RWPE1 (cell line): Measurements from ENCODE around the gene POLR2H.

Experiments
- CTCF ChIA-PET: fragments of 350-600 bp; sonication (Branson Sonifier 250); formaldehyde crosslinking; extraction: SDS; loops from one replicate; lab custom pipeline; 2021; lab: Yijun Ruan, JAX
- POLR2A ChIA-PET: fragments of 400-600 bp; formaldehyde crosslinking; extraction: SDS; loops from one replicate; lab custom pipeline; 2020; ENCODE audit warnings: antibody characterized with exemption; ENCODE audit not compliant: low non-redundant PET; lab: Yijun Ruan, JAX
- DNase-seq: peaks from one replicate; pipeline ENCODE4 v3.0.0; 2012; ENCODE audit warnings: low spot score
- H3K27ac ChIP-seq: fragments of 450-650 bp; 2 replicates; pipeline ENCODE4 v1.5.1; 2017
- TF ChIP-seq, protein P1 (sequence below): fragments of 450-650 bp; conservative IDR thresholded peaks from 2 replicates; pipeline ENCODE4 v1.5.1; 2017; ENCODE audit warnings: low read depth, mild to moderate bottlenecking

POLR2H gene

DNA sequence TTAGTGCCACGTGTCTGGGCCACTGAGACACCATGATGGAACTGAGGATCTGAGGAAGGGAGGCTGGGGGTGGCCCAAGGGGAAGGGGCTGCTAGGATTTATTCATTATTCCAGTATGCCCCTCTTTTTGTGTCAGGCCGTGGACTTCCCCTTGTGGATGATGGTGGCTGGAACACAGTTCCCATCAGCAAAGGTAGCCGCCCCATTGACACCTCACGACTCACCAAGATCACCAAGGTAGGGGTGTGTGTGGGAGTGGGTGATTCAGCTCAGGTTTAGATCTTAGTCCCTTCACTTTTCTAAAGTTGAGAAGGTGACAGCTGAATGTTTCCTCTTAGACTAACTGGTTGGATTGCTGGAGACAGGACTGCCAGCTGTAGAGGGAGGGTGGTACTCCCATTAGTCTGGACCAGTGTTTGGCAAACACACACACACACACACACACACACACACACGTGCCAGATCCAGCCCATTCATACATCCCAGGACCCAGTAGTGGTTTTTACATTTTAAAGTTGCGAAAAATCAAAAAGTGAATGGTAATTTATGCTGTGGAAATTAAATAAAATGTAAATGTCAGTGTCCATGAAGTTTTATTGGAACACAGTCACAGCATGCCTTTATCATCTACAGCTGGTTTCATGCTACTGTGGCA lies 35.7 kb upstream of the POLR2H start:
- H3K27ac ChIP-seq: peak overlapping the region; percentile 26
- DNase-seq: no peak
- TF ChIP-seq, protein P1, sequence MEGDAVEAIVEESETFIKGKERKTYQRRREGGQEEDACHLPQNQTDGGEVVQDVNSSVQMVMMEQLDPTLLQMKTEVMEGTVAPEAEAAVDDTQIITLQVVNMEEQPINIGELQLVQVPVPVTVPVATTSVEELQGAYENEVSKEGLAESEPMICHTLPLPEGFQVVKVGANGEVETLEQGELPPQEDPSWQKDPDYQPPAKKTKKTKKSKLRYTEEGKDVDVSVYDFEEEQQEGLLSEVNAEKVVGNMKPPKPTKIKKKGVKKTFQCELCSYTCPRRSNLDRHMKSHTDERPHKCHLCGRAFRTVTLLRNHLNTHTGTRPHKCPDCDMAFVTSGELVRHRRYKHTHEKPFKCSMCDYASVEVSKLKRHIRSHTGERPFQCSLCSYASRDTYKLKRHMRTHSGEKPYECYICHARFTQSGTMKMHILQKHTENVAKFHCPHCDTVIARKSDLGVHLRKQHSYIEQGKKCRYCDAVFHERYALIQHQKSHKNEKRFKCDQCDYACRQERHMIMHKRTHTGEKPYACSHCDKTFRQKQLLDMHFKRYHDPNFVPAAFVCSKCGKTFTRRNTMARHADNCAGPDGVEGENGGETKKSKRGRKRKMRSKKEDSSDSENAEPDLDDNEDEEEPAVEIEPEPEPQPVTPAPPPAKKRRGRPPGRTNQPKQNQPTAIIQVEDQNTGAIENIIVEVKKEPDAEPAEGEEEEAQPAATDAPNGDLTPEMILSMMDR: no peak
- POLR2A ChIA-PET: no interaction called here
- CTCF ChIA-PET: no interaction called here

DNA sequence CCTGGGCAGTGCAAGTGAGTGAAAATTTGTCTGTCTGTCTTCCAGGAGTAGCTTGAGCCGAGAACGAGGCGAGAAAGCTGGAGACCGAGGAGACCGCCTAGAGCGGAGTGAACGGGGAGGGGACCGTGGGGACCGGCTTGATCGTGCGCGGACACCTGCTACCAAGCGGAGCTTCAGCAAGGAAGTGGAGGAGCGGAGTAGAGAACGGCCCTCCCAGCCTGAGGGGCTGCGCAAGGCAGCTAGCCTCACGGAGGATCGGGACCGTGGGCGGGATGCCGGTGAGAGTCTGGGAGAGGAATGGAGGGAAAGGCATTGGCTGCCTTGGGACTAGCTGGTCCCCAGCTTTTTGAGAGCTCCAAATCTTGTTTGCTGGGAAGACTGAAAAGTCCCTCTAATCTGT lies 34.3 kb upstream of the POLR2H start:
- ChIA-PET POLR2A (no interaction called here), CTCF (interaction anchor here (0.6 kb wide), 1 partner anchor 12 kb away, joined by 3 read pairs; no protein-coding TSS in a partner anchor)
- TF ChIP-seq, protein P1: no peak
- no peak for DNase-seq
- H3K27ac ChIP-seq: peak overlapping the region; percentile 53

DNA sequence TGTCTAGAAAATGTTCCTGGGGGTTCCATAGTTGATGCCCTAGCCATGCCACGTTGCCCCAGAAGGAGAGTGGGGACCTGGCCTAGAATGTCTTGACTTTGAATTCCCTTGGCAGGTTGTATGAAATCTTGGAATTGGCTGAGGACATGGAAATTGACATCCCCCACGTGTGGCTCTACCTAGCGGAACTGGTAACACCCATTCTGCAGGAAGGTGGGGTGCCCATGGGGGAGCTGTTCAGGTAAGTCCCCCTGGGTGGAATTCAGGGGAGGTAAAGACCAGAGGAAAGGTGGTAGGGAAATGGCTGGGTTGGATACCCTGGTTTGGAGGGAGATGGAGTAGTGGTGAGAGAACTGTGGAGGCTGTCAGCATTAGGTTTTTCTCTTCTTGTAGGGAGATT lies 33.0 kb upstream of the POLR2H start:
- ChIA-PET CTCF (interaction anchor here (1.2 kb wide), 1 partner anchor 25 kb away, joined by 3 read pairs; no protein-coding TSS in a partner anchor), POLR2A (no interaction called here)
- H3K27ac ChIP-seq: peak overlapping the region; percentile 53
- DNase-seq: no peak
- TF ChIP-seq, protein P1: no peak

DNA sequence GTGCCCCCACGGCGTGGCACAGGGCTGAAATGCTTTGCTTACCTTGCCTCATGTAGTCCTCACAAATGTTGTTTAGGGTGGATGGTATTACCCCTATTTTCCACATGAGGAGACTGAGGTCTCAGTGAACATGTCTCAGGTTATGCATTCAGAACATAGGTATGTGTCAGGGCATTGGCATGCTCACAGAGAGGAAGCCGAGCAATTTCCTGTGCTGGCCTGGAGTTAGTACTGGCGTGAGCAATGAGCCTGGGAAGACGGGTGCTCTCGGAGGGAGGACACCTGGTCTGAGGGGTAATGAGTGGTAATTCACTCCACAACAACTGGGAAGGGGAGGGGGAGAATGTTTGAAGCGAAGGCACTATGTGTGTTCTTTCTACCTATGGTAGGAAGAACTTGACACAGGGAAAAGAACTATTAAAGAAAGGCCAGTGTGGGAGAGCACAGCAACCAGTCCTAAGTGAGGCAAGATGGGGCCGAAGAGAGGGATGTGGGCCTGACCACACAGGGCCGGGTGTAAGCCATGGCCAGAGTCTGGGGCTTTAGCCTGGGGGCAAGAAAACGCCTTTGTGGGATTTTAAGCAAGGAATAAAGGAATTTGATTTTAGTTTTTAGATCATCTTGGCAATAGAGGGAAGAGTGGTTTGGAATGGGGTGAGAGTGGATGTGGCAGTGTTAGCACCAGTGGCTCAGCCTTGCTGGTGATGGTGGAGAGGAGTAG lies 29.0 kb upstream of the POLR2H start:
- peak overlapping the region; percentile 94 for H3K27ac ChIP-seq
- CTCF ChIA-PET: no interaction called here
- TF ChIP-seq, protein P1: no peak

DNA sequence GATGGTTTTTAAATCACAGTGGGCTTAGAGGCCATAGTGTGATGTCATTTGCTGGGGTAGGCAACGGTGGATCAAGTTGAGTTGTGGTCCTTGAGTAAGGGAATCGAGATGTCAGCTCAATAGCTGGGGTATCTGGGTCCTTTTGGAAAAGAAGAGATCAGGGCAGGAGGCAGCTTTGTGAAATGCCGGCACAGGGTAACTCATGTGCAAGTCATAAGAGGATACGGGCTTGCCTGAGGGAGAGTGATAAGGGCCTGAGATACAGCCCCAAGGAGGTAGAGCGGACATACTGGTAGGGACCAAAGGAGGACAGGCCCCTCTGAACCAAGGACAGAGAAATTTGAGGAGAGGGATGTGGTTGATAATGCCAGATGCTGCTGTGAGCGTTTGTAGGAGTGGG lies 28.3 kb upstream of the POLR2H start:
- POLR2A ChIA-PET: no interaction called here
- peak overlapping the region; percentile 94 for H3K27ac ChIP-seq

More for the DNA sequence above, 29.0 kb upstream of the POLR2H start:
- POLR2A ChIA-PET: no interaction called here
- peak; percentile 85 for DNase-seq

DNA sequence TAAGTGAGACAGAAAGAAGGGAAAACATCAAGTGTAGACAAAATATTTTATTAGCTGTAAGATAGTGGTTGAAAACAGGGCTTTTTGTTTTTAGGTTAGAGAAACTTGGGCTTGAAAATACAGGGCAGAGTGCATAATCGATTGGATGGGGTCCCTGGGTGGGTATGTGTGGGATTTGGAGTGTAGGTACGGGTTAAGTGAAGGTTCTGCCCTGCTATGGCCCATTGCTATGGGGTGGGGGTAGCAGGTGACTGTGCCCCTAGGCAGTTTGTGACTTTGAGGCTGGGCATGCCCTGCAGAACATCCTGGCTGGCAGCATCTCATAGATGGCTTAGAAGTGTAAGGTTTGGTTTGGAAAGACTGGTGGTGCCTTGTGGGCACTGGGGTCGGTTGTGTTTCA lies 27.8 kb upstream of the POLR2H start:
- ChIA-PET POLR2A (no interaction called here), CTCF (interaction anchor here (0.7 kb wide), 1 partner anchor 21 kb away, joined by 4 read pairs; no protein-coding TSS in a partner anchor)
- H3K27ac ChIP-seq: peak overlapping the region; percentile 94
- TF ChIP-seq, protein P1: no peak
- DNase-seq: no peak

More for the DNA sequence above, 28.3 kb upstream of the POLR2H start:
- DNase-seq: no peak
- CTCF ChIA-PET: interaction anchor here (0.7 kb wide), 1 partner anchor 22 kb away, joined by 4 read pairs; no protein-coding TSS in a partner anchor
- TF ChIP-seq, protein P1: no peak
